NK-92 (cell line): ENCODE data around the gene MED20.

ENCODE experiments used
- DNase-seq: peaks from one replicate; lab custom pipeline; 2025; ENCODE audit not compliant: unreplicated experiment; lab: John Stamatoyannopoulos, UW

The MED20 gene

DNA sequence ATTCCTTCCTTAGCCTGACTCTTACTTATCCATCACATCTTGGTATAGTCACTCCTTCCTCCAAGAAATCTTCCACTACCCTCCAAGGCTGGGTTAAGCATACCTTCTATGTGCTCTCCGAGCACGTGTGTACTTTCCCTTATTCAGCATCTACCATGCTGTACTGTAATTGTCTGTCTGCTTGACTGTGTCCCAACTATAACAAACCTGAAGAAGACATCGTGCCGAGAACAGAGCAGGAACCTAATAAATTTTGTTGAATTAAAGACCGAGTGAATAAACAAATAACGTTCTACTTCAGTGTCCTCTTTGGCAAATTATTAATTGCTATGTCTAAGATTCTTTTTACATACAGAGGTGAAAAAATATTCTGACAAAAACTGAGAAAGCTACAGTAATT is 61.6 kb downstream of the MED20 start:
- no peak for DNase-seq

DNA sequence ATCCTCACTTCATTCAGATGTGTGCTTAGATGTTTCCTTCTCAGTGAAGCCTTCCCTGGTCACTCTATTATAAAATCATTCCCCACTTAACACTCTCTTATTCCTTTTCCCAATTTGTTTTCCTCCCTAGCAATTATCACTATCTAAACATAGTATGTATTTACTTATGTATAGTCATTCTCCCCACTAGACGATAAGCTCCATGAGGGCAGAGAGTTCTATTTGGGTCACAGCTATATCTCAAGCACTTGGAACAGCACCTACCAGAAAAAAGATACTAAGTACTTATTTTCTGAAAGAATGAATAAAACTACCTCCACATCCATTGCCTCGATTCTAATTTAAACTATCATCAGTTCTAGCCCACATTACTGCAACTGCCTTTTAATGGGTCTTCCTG is 62.2 kb downstream of the MED20 start:
- DNase-seq, result no peak
